Measurements from ENCODE around the gene PET117.

GRCh38 chr20:18101125-18101810 lies 36.4 kb upstream of the PET117 start:
- TF ChIP-seq CTCF (IDR thresholded peaks at IDR 0.05) (no peak), POLR2A (IDR thresholded peaks at IDR 0.05) (no peak)
